ENCODE data around the gene SERPINA1.
"Not testable (repeated sequence)": the region's sequence is repeated elsewhere in the genome, so short reads cannot be mapped to it uniquely, and the experiment has no call there.

The SERPINA1 gene

DNA sequence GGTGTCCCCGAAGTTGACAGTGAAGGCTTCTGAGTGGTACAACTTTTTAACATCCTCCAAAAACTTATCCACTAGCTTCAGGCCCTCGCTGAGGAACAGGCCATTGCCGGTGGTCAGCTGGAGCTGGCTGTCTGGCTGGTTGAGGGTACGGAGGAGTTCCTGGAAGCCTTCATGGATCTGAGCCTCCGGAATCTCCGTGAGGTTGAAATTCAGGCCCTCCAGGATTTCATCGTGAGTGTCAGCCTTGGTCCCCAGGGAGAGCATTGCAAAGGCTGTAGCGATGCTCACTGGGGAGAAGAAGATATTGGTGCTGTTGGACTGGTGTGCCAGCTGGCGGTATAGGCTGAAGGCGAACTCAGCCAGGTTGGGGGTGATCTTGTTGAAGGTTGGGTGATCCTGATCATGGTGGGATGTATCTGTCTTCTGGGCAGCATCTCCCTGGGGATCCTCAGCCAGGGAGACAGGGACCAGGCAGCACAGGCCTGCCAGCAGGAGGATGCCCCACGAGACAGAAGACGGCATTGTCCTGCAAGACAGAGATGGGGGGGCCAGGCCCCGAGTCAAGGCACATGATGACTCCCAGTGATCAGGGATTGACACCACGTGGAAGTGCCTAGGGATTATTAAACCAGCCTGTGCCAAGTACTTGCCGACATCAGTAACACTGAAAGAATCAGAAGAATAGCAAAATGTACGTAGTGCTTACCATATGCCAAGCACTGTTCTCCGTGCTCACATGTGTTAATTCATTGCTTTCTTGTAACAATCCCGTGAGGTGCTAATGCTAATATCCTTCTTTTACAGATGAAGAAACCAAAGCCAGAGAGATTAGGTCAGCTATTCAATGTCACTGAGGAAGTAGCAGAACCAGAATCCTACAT lies 5.4 kb downstream of the SERPINA1 start:
- no peak for DNase-seq

DNA sequence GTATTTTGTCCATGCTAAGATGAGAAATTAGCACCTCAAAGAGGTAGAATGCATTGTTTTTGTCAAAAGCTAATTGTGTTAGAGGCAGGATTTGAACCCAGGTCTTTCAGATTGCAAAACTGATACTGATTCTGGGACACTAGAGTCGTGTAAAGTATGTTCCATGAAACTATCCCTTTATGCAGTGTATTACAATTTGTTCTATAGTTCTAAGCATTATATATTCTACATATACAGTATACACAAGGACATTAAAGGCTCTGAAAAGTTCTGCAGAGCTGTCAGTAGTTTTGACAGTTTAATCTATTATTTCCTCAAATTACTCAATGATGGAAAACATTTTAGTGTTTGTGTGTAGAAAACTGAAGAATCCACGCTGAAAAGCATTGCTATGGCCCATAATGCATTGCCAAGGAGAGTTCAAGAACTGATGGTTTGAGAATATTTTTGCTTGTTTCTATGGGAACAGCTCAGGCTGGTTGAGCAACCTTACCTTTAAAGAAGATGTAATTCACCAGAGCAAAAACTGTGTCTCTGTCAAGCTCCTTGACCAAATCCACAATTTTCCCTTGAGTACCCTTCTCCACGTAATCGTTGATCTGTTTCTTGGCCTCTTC lies 6.2 kb downstream of the SERPINA1 start:
- no peak for DNase-seq

DNA sequence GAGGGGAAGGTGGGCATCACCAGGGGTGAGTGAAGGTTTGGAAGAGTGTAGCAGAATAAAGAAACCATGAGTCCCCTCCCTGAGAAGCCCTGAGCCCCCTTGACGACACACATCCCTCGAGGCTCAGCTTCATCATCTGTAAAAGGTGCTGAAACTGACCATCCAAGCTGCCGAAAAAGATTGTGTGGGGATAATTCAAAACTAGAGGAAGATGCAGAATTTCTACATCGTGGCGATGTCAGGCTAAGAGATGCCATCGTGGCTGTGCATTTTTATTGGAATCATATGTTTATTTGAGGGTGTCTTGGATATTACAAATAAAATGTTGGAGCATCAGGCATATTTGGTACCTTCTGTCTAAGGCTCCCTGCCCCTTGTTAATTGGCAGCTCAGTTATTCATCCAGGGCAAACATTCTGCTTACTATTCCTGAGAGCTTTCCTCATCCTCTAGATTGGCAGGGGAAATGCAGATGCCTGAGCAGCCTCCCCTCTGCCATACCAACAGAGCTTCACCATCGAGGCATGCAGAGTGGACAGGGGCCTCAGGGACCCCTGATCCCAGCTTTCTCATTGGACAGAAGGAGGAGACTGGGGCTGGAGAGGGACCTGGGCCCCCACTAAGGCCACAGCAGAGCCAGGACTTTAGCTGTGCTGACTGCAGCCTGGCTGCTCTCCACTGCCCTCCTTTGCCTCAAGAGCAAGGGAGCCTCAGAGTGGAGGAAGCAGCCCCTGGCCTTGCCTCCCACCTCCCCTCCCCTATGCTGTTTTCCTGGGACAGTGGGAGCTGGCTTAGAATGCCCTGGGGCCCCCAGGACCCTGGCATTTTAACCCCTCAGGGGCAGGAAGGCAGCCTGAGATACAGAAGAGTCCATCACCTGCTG lies 7.0 kb downstream of the SERPINA1 start:
- no peak for DNase-seq

DNA sequence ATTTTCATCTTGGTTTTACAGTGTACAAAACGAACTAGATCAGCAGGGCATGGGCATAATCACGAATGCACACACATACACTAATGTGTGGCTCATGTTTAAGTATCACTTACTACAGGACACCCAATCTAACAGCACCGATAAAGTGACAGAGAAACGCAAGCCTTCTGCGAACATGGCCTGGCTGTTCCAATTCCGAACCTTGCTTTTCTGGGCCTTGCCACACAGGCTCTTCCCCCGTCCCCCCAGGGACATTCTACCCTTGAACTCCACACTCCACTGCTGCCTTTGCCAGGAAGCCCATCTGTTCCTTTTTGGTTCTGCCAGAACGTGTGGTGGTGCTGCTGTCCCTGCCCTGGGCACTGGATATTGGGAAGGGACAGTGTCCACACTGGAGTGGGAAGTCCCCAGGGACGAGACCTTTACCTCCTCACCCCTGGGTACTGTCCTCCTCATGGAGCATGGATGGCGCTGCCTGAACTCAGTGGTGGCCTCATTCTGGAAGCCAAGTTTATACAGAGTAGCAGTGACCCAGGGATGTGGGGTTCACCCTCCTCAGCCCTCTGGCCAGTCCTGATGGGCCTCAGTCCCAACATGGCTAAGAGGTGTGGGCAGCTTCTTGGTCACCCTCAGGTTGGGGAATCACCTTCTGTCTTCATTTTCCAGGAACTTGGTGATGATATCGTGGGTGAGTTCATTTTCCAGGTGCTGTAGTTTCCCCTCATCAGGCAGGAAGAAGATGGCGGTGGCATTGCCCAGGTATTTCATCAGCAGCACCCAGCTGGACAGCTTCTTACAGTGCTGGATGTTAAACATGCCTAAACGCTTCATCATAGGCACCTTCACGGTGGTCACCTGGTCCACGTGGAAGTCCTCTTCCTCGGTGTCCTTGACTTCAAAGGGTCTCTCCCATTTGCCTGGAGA lies 7.9 kb downstream of the SERPINA1 start:
- no peak for DNase-seq

DNA sequence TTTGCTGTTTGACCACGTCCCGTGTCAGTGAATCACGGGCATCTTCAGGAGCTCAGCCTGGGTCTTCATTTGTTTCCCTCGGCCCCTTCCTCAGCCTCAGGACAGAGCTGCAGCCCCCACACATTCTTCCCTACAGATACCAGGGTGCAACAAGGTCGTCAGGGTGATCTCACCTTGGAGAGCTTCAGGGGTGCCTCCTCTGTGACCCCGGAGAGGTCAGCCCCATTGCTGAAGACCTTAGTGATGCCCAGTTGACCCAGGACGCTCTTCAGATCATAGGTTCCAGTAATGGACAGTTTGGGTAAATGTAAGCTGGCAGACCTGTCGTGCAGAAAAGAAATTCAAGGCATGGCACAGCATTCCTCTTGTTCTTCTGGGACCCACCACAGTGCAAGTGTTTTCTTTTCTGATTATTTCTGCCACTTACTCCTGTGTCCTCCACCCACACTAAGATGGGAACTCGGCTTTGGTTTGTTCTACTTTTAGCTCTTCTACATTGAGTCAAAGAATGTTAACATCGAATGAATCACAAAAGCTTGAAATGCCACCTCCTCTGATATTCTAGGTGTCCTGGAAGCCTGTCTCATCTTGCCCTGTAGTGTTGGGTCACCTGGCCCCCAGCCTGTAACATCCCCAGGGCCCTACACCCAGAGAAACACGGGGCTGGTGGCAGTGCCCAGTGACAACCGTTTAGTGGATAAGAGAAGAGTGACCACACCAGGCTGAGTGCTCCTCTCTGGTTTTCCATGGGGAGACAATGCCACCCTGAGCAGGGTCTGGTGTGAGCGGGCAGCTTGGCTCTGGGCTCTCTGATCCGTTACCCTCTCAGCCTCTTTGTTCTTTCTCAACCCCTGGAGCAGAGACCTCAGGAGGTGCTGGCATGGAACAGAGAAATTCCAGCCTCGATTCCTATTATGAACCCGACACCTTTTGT lies 8.8 kb downstream of the SERPINA1 start:
- no peak for DNase-seq

DNA sequence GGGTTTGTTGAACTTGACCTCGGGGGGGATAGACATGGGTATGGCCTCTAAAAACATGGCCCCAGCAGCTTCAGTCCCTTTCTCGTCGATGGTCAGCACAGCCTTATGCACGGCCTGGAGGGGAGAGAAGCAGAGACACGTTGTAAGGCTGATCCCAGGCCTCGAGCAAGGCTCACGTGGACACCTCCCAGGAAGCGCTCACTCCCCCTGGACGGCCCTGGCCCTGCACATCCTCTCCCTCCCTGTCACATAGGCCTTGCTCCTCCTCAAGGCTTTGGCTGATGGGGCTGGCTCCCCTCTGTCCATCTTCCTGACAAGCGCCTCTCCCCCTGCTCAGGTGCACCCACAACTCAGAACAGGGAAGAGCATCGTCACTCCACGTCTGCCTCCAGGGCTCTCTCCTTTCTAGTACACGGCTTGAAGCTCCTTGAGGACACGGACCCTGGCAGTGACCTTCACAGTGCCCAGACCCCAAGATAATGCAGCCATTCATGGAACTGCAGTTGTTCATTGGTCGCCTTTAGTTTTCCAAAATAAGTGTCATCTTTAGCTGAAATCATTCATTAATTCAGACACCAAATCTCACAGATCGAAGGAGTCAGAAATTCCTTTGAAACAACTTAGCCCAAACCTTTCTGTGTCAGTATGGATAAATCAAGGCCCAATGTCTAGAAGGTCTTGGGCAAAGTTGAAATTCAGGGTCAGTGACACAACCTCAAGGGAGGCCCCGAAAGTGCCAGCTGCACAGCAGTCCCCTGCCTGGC lies 9.7 kb downstream of the SERPINA1 start:
- DNase-seq = no peak

DNA sequence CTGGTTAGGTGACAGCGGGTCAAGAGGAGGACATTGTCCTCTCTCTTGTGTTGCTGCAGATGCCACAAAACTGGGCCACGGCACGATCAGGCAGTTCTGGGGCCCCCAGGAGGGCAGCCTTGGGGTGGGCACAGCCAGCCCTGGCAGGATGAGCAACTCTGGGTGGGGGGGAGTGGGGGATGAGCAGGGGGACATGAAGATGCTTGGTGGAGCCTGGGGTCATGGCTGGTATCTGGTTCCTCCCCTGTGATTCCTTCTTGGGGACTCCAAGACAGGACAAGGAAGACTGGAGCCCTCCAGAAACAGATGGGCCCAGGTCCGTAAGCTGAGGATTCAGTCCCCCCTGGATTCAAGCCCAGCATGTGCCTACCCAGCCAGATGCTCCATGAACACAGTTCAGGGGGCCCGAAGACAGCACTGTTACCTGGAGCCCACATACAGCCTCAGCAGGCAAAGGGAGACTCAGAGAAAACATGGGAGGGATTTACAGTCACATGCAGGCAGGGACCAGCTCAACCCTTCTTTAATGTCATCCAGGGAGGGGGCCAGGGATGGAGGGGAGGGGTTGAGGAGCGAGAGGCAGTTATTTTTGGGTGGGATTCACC lies 10.4 kb downstream of the SERPINA1 start:
- no peak for DNase-seq

DNA sequence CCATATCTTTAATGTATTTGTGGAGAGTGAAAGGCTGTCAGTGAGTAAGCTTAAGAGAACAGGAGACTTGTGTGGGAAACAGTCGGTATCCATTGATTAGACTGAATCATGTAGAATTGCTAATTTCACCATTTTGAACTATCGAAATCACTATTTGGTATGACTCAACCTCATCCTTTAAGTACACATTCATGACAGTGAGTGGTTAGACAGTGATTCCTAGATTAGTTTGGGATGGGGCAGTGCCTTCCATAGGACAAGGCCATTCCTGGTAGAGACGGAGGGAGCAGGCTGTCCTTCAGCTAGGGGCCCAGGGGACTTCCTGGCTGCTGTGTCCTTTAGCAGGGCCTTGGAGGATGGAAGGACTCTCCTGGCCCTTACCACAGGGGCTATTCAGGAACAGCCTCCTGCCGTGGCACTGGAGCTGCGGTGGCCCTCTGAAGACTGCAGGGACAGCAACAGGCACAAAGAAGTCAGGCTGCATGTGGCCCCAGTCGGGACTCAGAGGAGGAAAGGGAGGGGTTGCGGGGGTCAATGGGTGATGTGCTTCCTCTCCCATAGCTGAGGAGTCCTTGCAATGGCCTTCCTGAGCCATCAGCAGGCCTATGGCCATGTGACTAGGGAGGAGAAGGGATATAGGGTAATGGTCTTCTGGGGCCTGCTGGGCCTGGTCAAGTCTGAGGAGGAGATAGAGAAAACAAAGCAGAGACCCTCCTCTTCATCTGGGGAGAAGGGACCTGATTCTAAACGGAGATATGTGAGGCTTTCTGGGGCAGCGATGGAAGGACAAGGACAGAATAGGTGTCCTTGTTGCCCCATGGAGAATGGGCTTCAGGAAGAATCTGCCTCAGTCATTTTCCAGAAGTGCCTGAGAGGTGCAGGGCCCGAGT lies 11.2 kb downstream of the SERPINA1 start:
- no peak for DNase-seq

DNA sequence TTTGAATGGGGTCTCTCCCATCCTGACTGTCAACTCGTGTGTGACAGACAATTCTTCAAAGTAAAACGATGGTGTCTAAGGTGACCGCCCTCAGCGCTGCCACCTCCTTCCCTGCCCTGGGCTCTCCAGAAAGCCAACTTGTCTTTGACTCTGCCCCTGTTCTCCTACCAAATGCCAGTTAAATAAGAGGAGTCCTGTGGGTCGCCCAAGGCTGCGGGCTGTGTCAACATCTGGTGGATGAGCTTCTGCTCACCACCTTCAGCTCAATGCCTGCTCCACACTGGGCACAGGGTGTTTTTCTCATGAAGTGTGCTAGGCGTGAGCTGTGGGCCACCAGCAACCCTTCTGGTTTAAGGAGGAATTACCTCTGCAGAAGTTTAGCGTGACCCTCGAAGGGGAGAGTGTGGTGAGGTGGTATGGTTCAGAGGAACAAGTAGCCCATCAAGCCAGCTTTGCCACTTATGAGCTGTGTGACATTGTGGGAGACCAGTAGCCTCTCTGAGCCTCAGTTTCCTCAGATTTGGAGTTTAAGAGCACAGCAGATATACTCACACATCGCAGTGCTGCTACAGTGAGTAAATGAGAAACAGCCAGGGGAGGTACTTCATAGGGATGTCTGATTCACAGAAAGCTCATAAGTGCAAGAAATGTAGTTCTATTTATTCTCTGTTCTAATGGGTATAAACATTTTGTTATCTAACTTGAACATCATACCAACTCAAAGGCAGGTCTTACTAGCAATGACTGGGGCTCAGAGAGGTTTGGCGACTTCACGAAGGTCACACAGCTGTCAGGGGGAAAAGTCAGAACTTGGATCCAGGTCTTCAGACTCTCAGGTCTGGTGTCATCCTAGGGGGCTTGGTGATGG lies 12.1 kb downstream of the SERPINA1 start:
- DNase-seq = no peak

DNA sequence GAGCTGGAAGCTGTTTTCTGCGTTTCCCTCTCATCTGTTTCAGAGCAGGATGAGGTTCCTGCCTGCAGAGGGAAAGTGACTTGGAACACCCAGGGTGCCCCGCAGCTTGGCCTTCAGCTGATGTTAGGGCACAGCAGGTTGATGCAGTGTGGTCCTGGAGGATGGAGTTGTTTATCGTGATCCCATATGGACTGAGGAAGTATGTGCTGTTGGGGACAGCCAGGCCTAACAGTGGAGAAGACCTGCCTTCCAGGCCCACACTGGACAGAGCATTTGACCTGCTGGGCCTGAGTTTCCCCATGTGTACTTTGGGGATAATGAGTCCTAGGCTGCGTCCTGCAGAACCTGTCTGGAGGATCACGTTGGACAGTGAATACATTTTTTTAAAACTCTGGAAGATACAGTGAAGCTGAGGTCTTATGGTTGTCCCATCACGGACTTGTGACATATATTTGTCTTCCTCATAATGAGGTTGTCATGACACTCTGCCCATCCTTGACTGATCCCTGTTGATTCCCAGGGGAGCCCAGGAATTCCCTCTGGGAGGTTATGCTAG lies 12.8 kb downstream of the SERPINA1 start:
- no peak for DNase-seq

DNA sequence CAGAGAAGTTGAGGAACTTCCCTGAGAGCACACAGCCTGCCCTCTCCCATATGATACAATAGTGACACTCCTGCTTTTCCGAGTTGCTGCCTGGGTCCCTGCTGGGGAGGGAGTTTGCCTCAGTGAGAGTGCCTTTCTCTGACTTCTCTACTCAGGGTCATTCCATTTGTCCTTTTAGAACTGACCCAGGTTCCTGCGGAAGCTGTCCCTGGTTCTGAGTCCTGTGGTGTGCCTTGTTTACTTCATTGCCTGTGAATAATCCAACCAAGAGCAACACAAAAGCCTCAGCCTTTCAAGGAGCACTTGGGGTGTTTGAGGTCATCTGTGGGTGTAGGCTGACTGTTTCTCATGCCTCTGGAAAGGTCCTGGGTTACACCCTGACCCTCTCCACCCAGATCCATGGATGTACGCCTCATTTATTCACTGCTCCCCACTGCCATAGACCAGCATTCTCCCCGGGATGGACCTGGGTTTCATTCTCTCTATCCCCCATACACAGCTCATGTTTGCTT lies 13.6 kb downstream of the SERPINA1 start:
- no peak for DNase-seq

DNA sequence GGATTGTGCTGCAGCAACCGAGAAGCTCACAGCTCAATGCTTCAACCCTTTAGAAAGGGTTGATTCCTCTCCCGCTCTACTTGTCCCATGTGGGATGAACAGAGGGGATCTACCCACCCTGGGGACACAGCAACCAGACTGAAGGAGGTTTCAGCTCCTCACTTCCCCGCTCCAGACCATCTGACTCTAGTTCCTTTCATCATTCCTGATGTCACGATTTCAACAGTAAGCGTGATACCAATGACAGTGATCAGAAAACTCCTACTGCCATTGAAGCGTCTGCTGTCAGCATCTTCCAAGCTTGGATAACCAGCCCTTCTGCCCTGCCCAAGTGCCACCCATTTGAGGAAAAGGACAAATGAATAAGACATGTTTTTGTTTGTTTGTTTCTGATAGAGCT lies 14.3 kb downstream of the SERPINA1 start:
- DNase-seq = no peak

DNA sequence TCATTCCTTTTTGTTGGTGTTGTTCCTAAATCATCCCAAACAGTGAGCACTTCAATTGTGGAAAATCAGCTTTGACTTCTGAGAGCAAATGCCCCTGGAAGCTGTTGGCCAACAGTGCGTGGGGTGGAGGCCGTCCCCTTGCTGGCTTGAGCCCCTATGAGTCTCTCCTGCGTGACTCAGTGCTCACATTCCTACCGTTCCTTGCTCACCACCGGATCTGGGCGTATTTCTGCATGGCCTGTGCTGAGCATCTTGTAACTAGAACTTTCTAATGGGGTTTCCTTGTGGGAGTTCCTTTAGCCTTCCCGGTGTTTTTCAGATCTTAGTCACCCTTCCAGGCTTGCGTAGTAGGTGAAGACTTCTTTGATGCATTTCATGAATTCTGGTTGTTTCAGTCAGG lies 14.7 kb downstream of the SERPINA1 start:
- no peak for DNase-seq

DNA sequence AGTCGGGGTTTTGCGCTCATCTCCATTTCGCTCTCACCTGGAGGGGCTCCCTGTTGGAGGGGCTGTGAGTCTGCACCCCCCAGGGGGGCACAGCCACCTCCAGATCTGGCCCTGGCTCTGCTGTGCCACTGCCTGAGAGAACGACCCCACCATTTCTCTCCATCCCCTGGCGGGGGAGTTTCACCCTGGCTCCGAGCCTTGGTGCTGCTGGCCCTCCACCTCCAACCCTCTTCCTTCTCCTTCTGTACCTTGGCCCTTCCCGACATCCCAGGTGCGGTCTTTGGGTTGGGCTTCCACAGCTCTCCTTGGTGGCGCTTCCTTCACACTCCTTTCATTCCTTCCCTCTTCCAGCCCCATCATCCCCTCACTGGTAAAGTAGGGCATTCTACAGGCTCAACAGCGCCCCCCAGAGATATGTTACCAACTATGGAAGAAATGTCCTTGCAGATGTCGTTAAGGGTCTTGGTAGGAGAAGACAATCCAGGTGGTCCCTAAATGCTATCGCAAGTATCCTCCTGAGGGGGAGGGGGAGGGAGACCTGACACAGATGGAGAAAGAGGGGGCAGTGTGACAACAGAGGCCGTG lies 16.3 kb downstream of the SERPINA1 start:
- DNase-seq = no peak

DNA sequence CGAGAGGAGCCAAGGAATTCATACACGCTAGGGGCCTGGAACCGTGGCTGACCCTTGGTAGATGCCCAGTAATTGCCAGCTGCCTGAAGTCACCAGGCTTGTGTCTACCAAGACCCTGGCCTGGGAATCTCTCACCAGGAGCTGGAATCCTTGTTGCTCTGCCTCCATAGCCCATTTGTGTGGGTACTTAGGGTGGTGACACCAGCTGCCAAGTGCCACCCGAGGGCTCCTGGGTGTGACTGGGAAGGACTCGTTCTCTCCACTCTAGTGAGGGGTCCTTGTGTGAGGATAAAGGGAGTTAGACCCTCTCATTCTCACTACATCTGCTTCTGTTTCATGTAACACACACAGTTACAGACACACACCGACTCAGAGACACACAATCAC lies 17.9 kb downstream of the SERPINA1 start:
- DNase-seq = no peak

DNA sequence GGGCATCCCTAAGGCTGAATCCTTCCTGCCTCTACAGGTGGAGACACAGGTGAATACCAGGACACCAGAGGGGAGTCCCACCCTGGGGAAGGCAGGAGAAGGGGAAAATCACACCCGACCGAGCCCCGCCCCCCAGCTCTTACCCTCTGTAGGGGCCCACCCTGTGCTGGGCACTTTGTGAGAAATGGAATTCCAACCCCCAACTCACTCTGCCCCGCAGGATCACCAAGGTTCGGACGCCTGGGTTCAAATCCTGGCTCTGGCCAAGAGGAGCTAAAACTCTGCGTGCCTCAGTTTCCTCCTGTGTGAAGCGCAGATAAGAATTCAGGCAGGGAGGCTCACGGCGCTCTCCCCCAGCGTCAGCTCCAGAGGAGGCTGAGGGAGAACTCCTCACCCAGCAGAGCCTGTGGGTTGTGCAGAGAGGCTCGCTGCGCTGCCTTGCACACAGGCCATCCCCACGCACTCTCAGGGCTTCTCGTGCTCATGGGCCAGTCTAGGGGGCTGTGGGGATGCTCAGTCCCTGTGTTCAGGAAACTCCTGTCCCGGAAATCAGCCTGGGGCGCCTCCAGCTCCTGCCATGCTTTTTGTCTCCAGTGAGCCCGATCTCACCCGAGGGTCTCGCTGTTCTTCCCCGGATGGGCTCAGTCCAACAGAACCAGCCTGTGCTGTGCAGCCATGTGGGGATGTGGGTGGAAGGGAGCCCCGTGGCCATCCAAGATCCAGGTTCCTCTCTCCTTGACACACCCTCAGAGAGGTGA lies 18.5 kb downstream of the SERPINA1 start:
- DNase-seq = not testable (repeated sequence)

Data from NCI-H748 treated with DMSO at 0.1 percent for 48 hours (cell line).